Upper lobe of left lung (tissue), 6 donors: Measurements from ENCODE around the gene CFAP74. TPM values are rescaled to one million over a fixed set of nuclear protein-coding genes. Genes with fewer than 3 reads are reported as not detected.

Experiments used
- ATAC-seq, 2 donors: fragments of 200-7000 bp; cut with Tn5 transposase; one replicate each; pipeline ENCODE4 v1.9.1; 2022; ENCODE audit warnings: mild to moderate bottlenecking in 2 of 2, moderate library complexity in 2 of 2; ENCODE audit not compliant: low FRiP score in 2 of 2
- DNase-seq, 2 donors: peaks; one replicate each; pipeline ENCODE4 v3.0.0-alpha.2; 2019 to 2020
- H3K27ac ChIP-seq, 4 donors: fragments of 200-600 bp; sonication (generic); one replicate each; pipeline ENCODE4 v1.5.1; 2016 to 2019
- H3K27me3 ChIP-seq, 4 donors: fragments of 200-600 bp; sonication (generic); one replicate each; pipeline ENCODE4 v1.5.1; 2017 to 2019
- H3K36me3 ChIP-seq, 4 donors: fragments of 200-600 bp; sonication (generic); one replicate each; pipeline ENCODE4 v1.5.1; 2016 to 2019
- H3K4me1 ChIP-seq, 4 donors: fragments of 200-600 bp; sonication (generic); one replicate each; pipeline ENCODE4 v1.5.1; 2018 to 2019
- H3K4me3 ChIP-seq, 4 donors: fragments of 200-600 bp; sonication (generic); one replicate each; pipeline ENCODE4 v1.5.1; 2017 to 2019; ENCODE audit warnings: mild to moderate bottlenecking in 2 of 4, moderate library complexity in 1 of 4
- H3K9me3 ChIP-seq, 4 donors: fragments of 200-600 bp; sonication (generic); one replicate each; pipeline ENCODE4 v1.5.1; 2018 to 2019
- CTCF ChIP-seq, 6 experiments: fragments of 450-650 bp in 4 of 6; fragments of 200-600 bp in 2 of 6; sonication (generic) in 2 of 6; IDR thresholded peaks; one replicate each; pipeline ENCODE4 v1.5.1; 2016 to 2019; ENCODE audit warnings: antibody characterized with exemption in 6 of 6
- EP300 ChIP-seq, 4 donors: sonication (generic); formaldehyde crosslinking; IDR thresholded peaks; one replicate each; pipeline ENCODE4 v1.5.1; 2017; ENCODE audit warnings: antibody characterized with exemption in 4 of 4, control low read depth in 2 of 4
- POLR2A ChIP-seq, 4 donors: fragments of 450-650 bp; IDR thresholded peaks; one replicate each; pipeline ENCODE4 v1.5.1; 2016 to 2017; ENCODE audit warnings: antibody characterized with exemption in 4 of 4, mild to moderate bottlenecking in 2 of 4
- POLR2AphosphoS5 ChIP-seq, 2 donors: sonication (generic); formaldehyde crosslinking; IDR thresholded peaks; one replicate each; pipeline ENCODE4 v1.5.1; 2017; ENCODE audit warnings: antibody characterized with exemption in 2 of 2
- WGBS, 2 donors: methylation state at CpG; one replicate each; pipeline ENCODE4 v1.1.5; 2017 to 2018; 5-methylcytosine and 5-hydroxymethylcytosine counted together
- total RNA-seq, 6 donors: library from RNA; depleted of rRNA in 4 of 6; stranded (reverse); fragments of >200 nt in 4 of 6; gene quantifications; one replicate each; pipeline versions ENCODE4 v1.1.0 to v1.2.1, GENCODE V29; 2016 to 2021
- donor health status: DM: no; HTN: no; CAD: no; lungs with moderate emphysema.
- donor health status: DM: no; HTN: yes; CAD: no; lungs with severe emphysema.

The CFAP74 gene
- total RNA-seq, 6 donors from 2014 or later, result 0.14 to 19.8 (median 6.2) TPM

- Histone ChIP-seq H3K4me3 (no peak overlapping the region), H3K4me1 (peaks cover 6 to 14% (median 11%) of the 10 kb centered on the region in 4 donors), H3K9me3 (no peaks in the 10 kb centered on the region), H3K27ac (no peak overlapping the region), H3K27me3 (no peaks in the 10 kb centered on the region), H3K36me3 (no peaks in the 10 kb centered on the region)
- peak in 1 of 2 donors; percentile 54 for DNase-seq
- 71% methylated on average over 7 to 14 of the region's 15 CpGs for WGBS, 2 donors
- TF ChIP-seq POLR2A (IDR thresholded peaks at IDR 0.05), result no peak
- no peak for TF ChIP-seq POLR2AphosphoS5 (IDR thresholded peaks at IDR 0.05)
- TF ChIP-seq EP300 (IDR thresholded peaks at IDR 0.05), result no peak
- TF ChIP-seq CTCF (IDR thresholded peaks at IDR 0.05), result no peak
- no peak for ATAC-seq
Measured at GRCh38 chr1:2041305-2041704, 37.7 kb upstream of the CFAP74 start.

- Histone ChIP-seq H3K27ac (no peak overlapping the region), H3K4me1 (no peaks in the 10 kb centered on the region), H3K27me3 (no peaks in the 10 kb centered on the region), H3K36me3 (no peaks in the 10 kb centered on the region), H3K9me3 (no peaks in the 10 kb centered on the region), H3K4me3 (no peak overlapping the region)
- TF ChIP-seq POLR2AphosphoS5 (IDR thresholded peaks at IDR 0.05) (no peak), EP300 (IDR thresholded peaks at IDR 0.05) (no peak), POLR2A (IDR thresholded peaks at IDR 0.05) (no peak), CTCF (IDR thresholded peaks at IDR 0.05) (no peak)
- no peak for ATAC-seq
- DNase-seq, result no peak
- WGBS, 2 donors, result 82 to 84% methylated on average over 8 of the region's 8 CpGs
Measured at GRCh38 chr1:2039251-2039650, 35.7 kb upstream of the CFAP74 start.

- H3K4me3 ChIP-seq, result no peak overlapping the region
- no peaks in the 10 kb centered on the region for H3K27me3 ChIP-seq
- WGBS, 2 donors, result 81 to 91% methylated on average over 8 of the region's 8 CpGs
- no peaks in the 10 kb centered on the region for H3K4me1 ChIP-seq
- DNase-seq (no peak), ATAC-seq (no peak)
- no peak for TF ChIP-seq POLR2A (IDR thresholded peaks at IDR 0.05)
- TF ChIP-seq POLR2AphosphoS5 (IDR thresholded peaks at IDR 0.05), result no peak
- TF ChIP-seq EP300 (IDR thresholded peaks at IDR 0.05), result no peak
- TF ChIP-seq CTCF (IDR thresholded peaks at IDR 0.05), result no peak
- H3K27ac ChIP-seq, result no peak overlapping the region
- no peaks in the 10 kb centered on the region for H3K9me3 ChIP-seq
- H3K36me3 ChIP-seq, result no peaks in the 10 kb centered on the region
Measured at GRCh38 chr1:2038229-2038628, 34.6 kb upstream of the CFAP74 start.

- ATAC-seq (no peak), DNase-seq (peak in 1 of 2 donors; percentile 50)
- H3K4me1 ChIP-seq, result no peaks in the 10 kb centered on the region
- no peak overlapping the region for H3K4me3 ChIP-seq
- TF ChIP-seq CTCF (IDR thresholded peaks at IDR 0.05) (no peak), EP300 (IDR thresholded peaks at IDR 0.05) (no peak), POLR2A (IDR thresholded peaks at IDR 0.05) (no peak), POLR2AphosphoS5 (IDR thresholded peaks at IDR 0.05) (no peak)
- H3K9me3 ChIP-seq, result no peaks in the 10 kb centered on the region
- no peak overlapping the region for H3K27ac ChIP-seq
- H3K36me3 ChIP-seq, result no peaks in the 10 kb centered on the region
- 80 to 86% methylated on average over 14 to 18 of the region's 18 CpGs for WGBS, 2 donors
- H3K27me3 ChIP-seq, result no peaks in the 10 kb centered on the region
Measured at GRCh38 chr1:2037314-2037979, 33.9 kb upstream of the CFAP74 start.

GRCh38 chr1:2036287-2036686 is 32.7 kb upstream of the CFAP74 start:
- no peak for TF ChIP-seq CTCF (IDR thresholded peaks at IDR 0.05)
- Histone ChIP-seq H3K9me3 (no peaks in the 10 kb centered on the region), H3K27me3 (no peaks in the 10 kb centered on the region), H3K36me3 (no peaks in the 10 kb centered on the region), H3K27ac (no peak overlapping the region), H3K4me1 (no peaks in the 10 kb centered on the region), H3K4me3 (no peak overlapping the region)
- peak in 1 of 2 donors; percentile 51 for DNase-seq
- WGBS, 2 donors, result 84 to 88% methylated on average over 9 to 15 of the region's 15 CpGs
- ATAC-seq, result no peak
